Caco-2 (cell line): Measurements from ENCODE around the gene TNS3. TPM values are rescaled to one million over a fixed set of nuclear protein-coding genes. Genes with fewer than 3 reads are reported as not detected.
A peak's percentile ranks its signal among the peaks of the same experiment; 100 is the strongest.

Source experiments
- BruUV-seq: library from RNA; stranded (reverse); fragments of 400-500 nt; replicated peaks from 2 replicates; lab custom pipeline; 2021; lab: Mats Ljungman, UMichigan
- CTCF ChIA-PET: fragments of 300-600 bp; sonication (Branson Sonifier 250); formaldehyde crosslinking; loops from one replicate; lab custom pipeline; 2022; ENCODE audit warnings: antibody characterized with exemption; lab: Charles Lee
- POLR2A ChIA-PET: fragments of 300-600 bp; sonication (Branson Sonifier 250); formaldehyde crosslinking; loops from one replicate; lab custom pipeline; 2022; ENCODE audit warnings: antibody characterized with exemption; lab: Charles Lee
- DNase-seq, 2 experiments: peaks; one replicate each; pipeline versions ENCODE4 v3.0.0 to v3.0.0-alpha.2; 2020 to 2022
- H3K27me3 ChIP-seq: replicated peaks from 2 replicates; pipeline ENCODE4 v1.6.0; 2011; ENCODE audit warnings: low read length; ENCODE audit not compliant: control insufficient read depth, insufficient read depth
- H3K36me3 ChIP-seq: 2 replicates; pipeline ENCODE4 v1.5.1; 2011; ENCODE audit warnings: low read length; ENCODE audit not compliant: control insufficient read depth, insufficient read depth
- H3K4me1 ChIP-seq: fragments of 250-450 bp; sonication (Bioruptor Pico); 2 replicates; pipeline ENCODE4 v1.5.1; 2020; ENCODE audit warnings: mild to moderate bottlenecking
- H3K4me3 ChIP-seq: 2 replicates; pipeline ENCODE4 v1.5.1; 2011; ENCODE audit warnings: low read depth, mild to moderate bottlenecking, control low read depth, low read length
- H3K9me3 ChIP-seq: fragments of 250-450 bp; sonication (Bioruptor Pico); 2 replicates; pipeline ENCODE4 v1.5.1; 2020; ENCODE audit warnings: mild to moderate bottlenecking, moderate library complexity
- H3K27ac Mint-ChIP-seq: one replicate; pipeline ENCODE4 v1.8.0; 2022; ENCODE audit warnings: mixed read lengths; ENCODE audit not compliant: unreplicated experiment
- H3K27me3 Mint-ChIP-seq: one replicate; pipeline ENCODE4 v1.8.0; 2022; ENCODE audit warnings: mixed read lengths; ENCODE audit not compliant: insufficient read depth, unreplicated experiment
- H3K36me3 Mint-ChIP-seq: one replicate; pipeline ENCODE4 v1.8.0; 2022; ENCODE audit warnings: mild to moderate bottlenecking, mixed read lengths; ENCODE audit not compliant: insufficient read depth, unreplicated experiment
- H3K4me1 Mint-ChIP-seq: one replicate; pipeline ENCODE4 v1.8.0; 2022; ENCODE audit warnings: low read depth, mixed read lengths; ENCODE audit not compliant: unreplicated experiment
- H3K4me3 Mint-ChIP-seq: one replicate; pipeline ENCODE4 v1.8.0; 2022; ENCODE audit warnings: mild to moderate bottlenecking, moderate library complexity, mixed read lengths; ENCODE audit not compliant: unreplicated experiment
- H3K9me3 Mint-ChIP-seq: one replicate; pipeline ENCODE4 v1.8.0; 2022; ENCODE audit warnings: mixed read lengths; ENCODE audit not compliant: unreplicated experiment
- intact Hi-C: fragments of 100-400 bp; cut with micrococcal nuclease; formaldehyde crosslinking; loops from one replicate; pipeline ENCODE4 v1.10.0; 2022; ENCODE audit not compliant: unreplicated experiment
- total RNA-seq: library from RNA; stranded (reverse); gene quantifications from 2 replicates; pipeline ENCODE4 v1.2.3, GENCODE V29; 2022
- TF ChIP-seq, protein P1 (sequence below), 2 experiments: fragments of 200-600 bp in 1 of 2; IDR thresholded peaks; 1 replicate in 1 of 2; 2 replicates in 1 of 2; pipeline versions ENCODE4 v1.5.1 to v1.8.0; 2011 to 2022; ENCODE audit warnings: antibody characterized with exemption in 1 of 2, control low read depth in 1 of 2, inconsistent platforms in 1 of 2, low read depth in 1 of 2, low read length in 1 of 2, mild to moderate bottlenecking in 1 of 2, moderate library complexity in 1 of 2; ENCODE audit not compliant: insufficient read depth in 1 of 2, severe bottlenecking in 1 of 2, unreplicated experiment in 1 of 2

The TNS3 gene
- total RNA-seq, 1 experiment from 2014 or later = 263 TPM

GRCh38 chr7:47512481-47513176 lies 69.3 kb downstream of the TNS3 start:
- Mint-ChIP-seq H3K4me1 (peaks cover 22% of the 10 kb centered on the region), H3K27me3 (no peaks in the 10 kb centered on the region), H3K27ac (no peak overlapping the region), H3K36me3 (peaks cover 43% of the 10 kb centered on the region), H3K9me3 (no peaks in the 10 kb centered on the region), H3K4me3 (no peak overlapping the region)
- Histone ChIP-seq H3K4me3 (no peak overlapping the region), H3K9me3 (no peaks in the 10 kb centered on the region), H3K4me1 (peaks cover 68% of the 10 kb centered on the region), H3K36me3 (peaks cover 14% of the 10 kb centered on the region), H3K27me3 (no peaks in the 10 kb centered on the region; the same call in 1 of the 2 replicates)
- POLR2A ChIA-PET = no interaction called here
- peak in 1 of 2 experiments; percentile 51 for DNase-seq
- TF ChIP-seq, protein P1, sequence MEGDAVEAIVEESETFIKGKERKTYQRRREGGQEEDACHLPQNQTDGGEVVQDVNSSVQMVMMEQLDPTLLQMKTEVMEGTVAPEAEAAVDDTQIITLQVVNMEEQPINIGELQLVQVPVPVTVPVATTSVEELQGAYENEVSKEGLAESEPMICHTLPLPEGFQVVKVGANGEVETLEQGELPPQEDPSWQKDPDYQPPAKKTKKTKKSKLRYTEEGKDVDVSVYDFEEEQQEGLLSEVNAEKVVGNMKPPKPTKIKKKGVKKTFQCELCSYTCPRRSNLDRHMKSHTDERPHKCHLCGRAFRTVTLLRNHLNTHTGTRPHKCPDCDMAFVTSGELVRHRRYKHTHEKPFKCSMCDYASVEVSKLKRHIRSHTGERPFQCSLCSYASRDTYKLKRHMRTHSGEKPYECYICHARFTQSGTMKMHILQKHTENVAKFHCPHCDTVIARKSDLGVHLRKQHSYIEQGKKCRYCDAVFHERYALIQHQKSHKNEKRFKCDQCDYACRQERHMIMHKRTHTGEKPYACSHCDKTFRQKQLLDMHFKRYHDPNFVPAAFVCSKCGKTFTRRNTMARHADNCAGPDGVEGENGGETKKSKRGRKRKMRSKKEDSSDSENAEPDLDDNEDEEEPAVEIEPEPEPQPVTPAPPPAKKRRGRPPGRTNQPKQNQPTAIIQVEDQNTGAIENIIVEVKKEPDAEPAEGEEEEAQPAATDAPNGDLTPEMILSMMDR (IDR thresholded peaks at IDR 0.05; ENCODE audit: insufficient read depth in 1 of 2, low read depth in 1 of 2, low read length in 1 of 2, severe bottlenecking in 1 of 2, unreplicated experiment in 1 of 2) = no peak
- CTCF ChIA-PET = no interaction called here
- BruUV-seq = no TSS peak
- intact Hi-C loops = loop anchor here (1.0 to 2.0 kb wide), 3 partner anchors 23 to 64 kb away; no protein-coding TSS in a partner anchor

- H3K4me3 ChIP-seq = no peak overlapping the region
- CTCF ChIA-PET = interaction anchor here (0.6 kb wide), 1 partner anchor 12 kb away, joined by 3 read pairs; no protein-coding TSS in a partner anchor
- intact Hi-C loops = loop anchor here (1.0 to 2.0 kb wide), 3 partner anchors 23 to 64 kb away; no protein-coding TSS in a partner anchor
- peaks cover 13% of the 10 kb centered on the region for H3K36me3 ChIP-seq
- Mint-ChIP-seq H3K4me3 (no peak overlapping the region), H3K27ac (no peak overlapping the region), H3K27me3 (no peaks in the 10 kb centered on the region), H3K4me1 (peaks cover 18% of the 10 kb centered on the region), H3K36me3 (peaks cover 50% of the 10 kb centered on the region), H3K9me3 (no peaks in the 10 kb centered on the region)
- no peaks in the 10 kb centered on the region; the same call in 1 of the 2 replicates for H3K27me3 ChIP-seq
- POLR2A ChIA-PET = interaction anchor here (0.5 to 0.6 kb wide), 2 partner anchors 65 to 80 kb away, joined by 3 to 5 read pairs; no protein-coding TSS in a partner anchor
- TF ChIP-seq, protein P1 (IDR thresholded peaks at IDR 0.05; ENCODE audit: insufficient read depth in 1 of 2, low read depth in 1 of 2, low read length in 1 of 2, severe bottlenecking in 1 of 2, unreplicated experiment in 1 of 2) = no peak
- no TSS peak for BruUV-seq
- H3K4me1 ChIP-seq = peaks cover 68% of the 10 kb centered on the region
- no peak for DNase-seq
- no peaks in the 10 kb centered on the region for H3K9me3 ChIP-seq
Measured at GRCh38 chr7:47511699-47512370, 70.1 kb downstream of the TNS3 start.

- TF ChIP-seq, protein P1 (IDR thresholded peaks at IDR 0.05; ENCODE audit: insufficient read depth in 1 of 2, low read depth in 1 of 2, low read length in 1 of 2, severe bottlenecking in 1 of 2, unreplicated experiment in 1 of 2) = no peak
- peaks cover 18% of the 10 kb centered on the region for H3K4me1 Mint-ChIP-seq
- H3K9me3 Mint-ChIP-seq = no peaks in the 10 kb centered on the region
- CTCF ChIA-PET = no interaction called here
- no peaks in the 10 kb centered on the region for H3K9me3 ChIP-seq
- no peak overlapping the region for H3K4me3 ChIP-seq
- H3K36me3 Mint-ChIP-seq = peaks cover 61% of the 10 kb centered on the region
- peaks cover 67% of the 10 kb centered on the region for H3K4me1 ChIP-seq
- no TSS peak for BruUV-seq
- peaks cover 10% of the 10 kb centered on the region for H3K36me3 ChIP-seq
- no peaks in the 10 kb centered on the region for H3K27me3 Mint-ChIP-seq
- no peak overlapping the region for H3K4me3 Mint-ChIP-seq
- intact Hi-C loops = no loop called here
- no peak for DNase-seq
- no peaks in the 10 kb centered on the region for H3K27me3 ChIP-seq
- H3K27ac Mint-ChIP-seq = no peak overlapping the region
- POLR2A ChIA-PET = no interaction called here
Measured at GRCh38 chr7:47510786-47511185, 71.1 kb downstream of the TNS3 start.
